HepG2 (cell line): ENCODE measurements around the gene PEX11A. TPM values are rescaled to one million over a fixed set of nuclear protein-coding genes. Genes with fewer than 3 reads are reported as not detected.

ENCODE experiments used
- AHR ChIP-seq: IDR thresholded peaks from 2 replicates; pipeline ENCODE4 v1.6.1; 2018; ENCODE audit warnings: missing genetic modification reagents, missing compliant biosample characterization
- ARID2 ChIP-seq: sonication (generic); formaldehyde crosslinking; IDR thresholded peaks from 2 replicates; pipeline ENCODE4 v1.8.1; 2022; ENCODE audit warnings: mild to moderate bottlenecking, missing genetic modification reagents, borderline replicate concordance
- ARID3A ChIP-seq: IDR thresholded peaks from 2 replicates; pipeline ENCODE4 v1.6.1; 2012; ENCODE audit warnings: low read depth, low read length, improper control_type of control experiment
- CCAR2 ChIP-seq: fragments of 200-400 bp; formaldehyde crosslinking; optimal IDR thresholded peaks from 2 replicates; pipeline ENCODE3; 2018; ENCODE audit warnings: low read depth, mild to moderate bottlenecking, low read length, moderate library complexity
- FOXP1 ChIP-seq, 2 experiments: fragments of 450-650 bp in 1 of 2; IDR thresholded peaks; 2 replicates each; pipeline ENCODE4 v1.6.1; 2017 to 2018; ENCODE audit warnings: antibody characterized with exemption in 1 of 2
- GFI1 ChIP-seq: sonication (generic); formaldehyde crosslinking; IDR thresholded peaks from 2 replicates; pipeline ENCODE4 v1.5.0; 2020; ENCODE audit warnings: missing genetic modification reagents, mild to moderate bottlenecking, borderline replicate concordance
- JUND ChIP-seq: sonication (generic); formaldehyde crosslinking; IDR thresholded peaks from 2 replicates; pipeline ENCODE4 v1.8.0; 2022; ENCODE audit warnings: mild to moderate bottlenecking, missing genetic modification reagents
- KDM6A ChIP-seq: IDR thresholded peaks from 2 replicates; pipeline ENCODE4 v1.6.1; 2016; ENCODE audit warnings: low read depth
- KLF13 ChIP-seq: sonication (generic); formaldehyde crosslinking; IDR thresholded peaks from 2 replicates; pipeline ENCODE4 v1.4.0; 2020; ENCODE audit warnings: mild to moderate bottlenecking, missing genetic modification reagents
- MTF2 ChIP-seq: sonication (generic); formaldehyde crosslinking; IDR thresholded peaks from 2 replicates; pipeline ENCODE4 v1.5.0; 2020; ENCODE audit warnings: missing genetic modification reagents, borderline replicate concordance
- MXD4 ChIP-seq: IDR thresholded peaks from 2 replicates; pipeline ENCODE4 v1.6.1; 2016; ENCODE audit warnings: mild to moderate bottlenecking, missing biosample characterization, missing genetic modification reagents
- NRL ChIP-seq: sonication (generic); formaldehyde crosslinking; IDR thresholded peaks from 2 replicates; pipeline ENCODE4 v1.5.0; 2020; ENCODE audit warnings: missing genetic modification reagents, mild to moderate bottlenecking, moderate library complexity, borderline replicate concordance
- POGK ChIP-seq: sonication (generic); formaldehyde crosslinking; conservative IDR thresholded peaks from 2 replicates; pipeline ENCODE4 v1.8.0; 2022; ENCODE audit warnings: mild to moderate bottlenecking, moderate library complexity, missing genetic modification reagents
- POLR2AphosphoS5 ChIP-seq: IDR thresholded peaks from 2 replicates; pipeline ENCODE4 v1.6.1; 2012; ENCODE audit warnings: low read depth, low read length
- RXRB ChIP-seq: IDR thresholded peaks from 2 replicates; pipeline ENCODE4 v1.6.1; 2016; ENCODE audit warnings: borderline replicate concordance, missing genetic modification reagents, missing compliant biosample characterization
- SOX13 ChIP-seq, 3 experiments: fragments of 450-650 bp in 1 of 3; sonication (generic) in 1 of 3; formaldehyde crosslinking in 1 of 3; IDR thresholded peaks in 2 of 3; conservative IDR thresholded peaks in 1 of 3; 2 replicates each; pipeline versions ENCODE4 v1.5.0 to v1.6.1; 2016 to 2020; ENCODE audit warnings: antibody characterized with exemption in 1 of 3, mild to moderate bottlenecking in 1 of 3, missing compliant biosample characterization in 1 of 3, missing genetic modification reagents in 1 of 3, moderate library complexity in 1 of 3
- SP4 ChIP-seq: sonication (generic); formaldehyde crosslinking; IDR thresholded peaks from 2 replicates; pipeline ENCODE4 v1.8.1; 2023; ENCODE audit warnings: mild to moderate bottlenecking, missing genetic modification reagents
- TCF7L2 ChIP-seq: IDR thresholded peaks from 2 replicates; pipeline ENCODE4 v1.6.1; 2011; ENCODE audit warnings: mild to moderate bottlenecking, low read depth, low read length, moderate library complexity
- ZNF607 ChIP-seq: sonication (generic); formaldehyde crosslinking; IDR thresholded peaks from 2 replicates; pipeline ENCODE4 v1.5.1; 2020; ENCODE audit warnings: missing genetic modification reagents, mild to moderate bottlenecking, borderline replicate concordance
- ZNF737 ChIP-seq: sonication (generic); formaldehyde crosslinking; IDR thresholded peaks from 2 replicates; pipeline ENCODE4 v1.5.0; 2020; ENCODE audit warnings: missing genetic modification reagents, mild to moderate bottlenecking, borderline replicate concordance
- ZNF850 ChIP-seq: sonication (generic); formaldehyde crosslinking; conservative IDR thresholded peaks from 2 replicates; pipeline ENCODE4 v1.9.0; 2021; ENCODE audit warnings: mild to moderate bottlenecking, missing genetic modification reagents
- ZSCAN21 ChIP-seq: sonication (generic); formaldehyde crosslinking; IDR thresholded peaks from 2 replicates; pipeline ENCODE4 v1.8.0; 2022; ENCODE audit warnings: mild to moderate bottlenecking, missing genetic modification reagents, moderate library complexity, borderline replicate concordance
- polyA plus RNA-seq, 8 experiments: library from polyadenylated mRNA; depleted of rRNA in 3 of 8; stranded (reverse) in 7 of 8; unstranded in 1 of 8; fragments of >200 nt; fragmentation: Illumina TruSeq in 4 of 8; extraction: Trizol in 4 of 8; gene quantifications; 2 replicates each; pipeline versions ENCODE4 v1.2.1 to v1.2.3, GENCODE V29; 2011 to 2016; ENCODE audit warnings: low read depth in 4 of 8, missing spikeins in 1 of 8, mixed read lengths in 1 of 8; ENCODE audit not compliant: insufficient read depth in 1 of 8
- total RNA-seq, 5 experiments: library from RNA; depleted of rRNA; stranded (reverse); fragments of >200 nt; fragmentation: Illumina TruSeq; extraction: Trizol; gene quantifications; 2 replicates each; pipeline ENCODE4 v1.2.3, GENCODE V29; 2016; ENCODE audit warnings: low read depth in 1 of 5

Gene PEX11A
- total and polyA plus RNA-seq, 2 of the 13 experiments (the other 11 are each of a cell fraction or from before 2014, with no cell fraction given) = 9.9 to 15.1 TPM

GRCh38 chr15:89690276-89691218 is at the start of gene PEX11A, which contains the start of gene WDR93 (continued):
- TF ChIP-seq ZNF737 (CRISPR knock-in tag) (peak; percentile 61; the same call in 1 of the 2 replicates), CCAR2 (no peak), AHR (CRISPR knock-in tag) (peak; percentile 51; the same call in 1 of the 2 replicates), ZSCAN21 (no peak), MXD4 (peak; percentile 62), KDM6A (CRISPR knock-in tag) (no peak), TCF7L2 (no peak), ARID3A (no peak), KLF13 (no peak), RXRB (no peak), SP4 (CRISPR knock-in tag) (peak; percentile 65; the same call in 1 of the 2 replicates), POGK (CRISPR knock-in tag) (peak; percentile 52; the same call in 1 of the 2 replicates), FOXP1 (IDR thresholded peaks at IDR 0.05) (no peak), FOXP1 (CRISPR knock-in tag; IDR thresholded peaks at IDR 0.05) (no peak), SOX13 (IDR thresholded peaks at IDR 0.05) (no peak), SOX13 (CRISPR knock-in tag; conservative IDR thresholded peaks at IDR 0.05 in 1 of 2, IDR thresholded peaks at IDR 0.05 in 1 of 2) (no peak), NRL (CRISPR knock-in tag) (peak; percentile 77; the same call in 1 of the 2 replicates), JUND (CRISPR knock-in tag) (0 out of 2 replicates have a peak, but pooled peaks have one; percentile 27), POLR2AphosphoS5 (peak; percentile 82), MTF2 (no peak), ARID2 (0 out of 2 replicates have a peak, but pooled peaks have one; percentile 79), ZNF850 (CRISPR knock-in tag) (no peak), ZNF607 (CRISPR knock-in tag) (0 out of 2 replicates have a peak, but pooled peaks have one; percentile 24), GFI1 (CRISPR knock-in tag) (no peak)
